GM12892 (cell line): ENCODE measurements around the gene IRF1.

Experiments
- POLR2A ChIP-seq: IDR thresholded peaks from 2 replicates; pipeline ENCODE4 v1.6.1; 2011; ENCODE audit warnings: low read depth, low read length, control low read depth
- POLR2AphosphoS5 ChIP-seq: IDR thresholded peaks from 2 replicates; pipeline ENCODE4 v1.6.1; 2011; ENCODE audit warnings: low read depth, low read length, control low read depth
- TAF1 ChIP-seq: IDR thresholded peaks from 2 replicates; pipeline ENCODE4 v1.6.1; 2011; ENCODE audit warnings: low read depth, mild to moderate bottlenecking, control low read depth, low read length, borderline replicate concordance

- TF ChIP-seq POLR2A (no peak), TAF1 (no peak), POLR2AphosphoS5 (no peak; the same call in 1 of the 2 replicates)
These were observed 23.1 kb downstream of the IRF1 start for GRCh38 chr5:132467287-132467984.
